ENCODE results near the gene TRIM14.

DNA sequence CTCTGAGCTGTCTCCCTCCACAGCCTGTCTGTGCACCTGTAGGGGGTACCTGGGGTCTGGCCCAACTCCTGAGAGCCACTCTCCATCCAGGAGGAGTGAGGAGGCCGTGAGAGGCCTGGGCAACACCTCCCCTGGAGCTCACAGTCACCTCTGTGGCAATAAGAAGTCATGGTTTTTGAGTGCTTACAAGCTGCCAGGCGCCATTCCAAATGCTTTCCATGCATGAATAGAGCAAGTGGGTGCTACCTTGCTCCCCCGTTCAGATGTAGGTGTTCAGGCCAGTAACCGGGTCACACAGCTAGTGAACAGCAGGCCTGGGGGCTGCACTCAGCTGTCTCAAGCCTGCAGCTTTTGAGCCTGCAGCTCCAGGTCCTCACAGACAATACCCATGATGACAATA lies 42.8 kb upstream of the TRIM14 start:
- TF ChIP-seq, protein P1, sequence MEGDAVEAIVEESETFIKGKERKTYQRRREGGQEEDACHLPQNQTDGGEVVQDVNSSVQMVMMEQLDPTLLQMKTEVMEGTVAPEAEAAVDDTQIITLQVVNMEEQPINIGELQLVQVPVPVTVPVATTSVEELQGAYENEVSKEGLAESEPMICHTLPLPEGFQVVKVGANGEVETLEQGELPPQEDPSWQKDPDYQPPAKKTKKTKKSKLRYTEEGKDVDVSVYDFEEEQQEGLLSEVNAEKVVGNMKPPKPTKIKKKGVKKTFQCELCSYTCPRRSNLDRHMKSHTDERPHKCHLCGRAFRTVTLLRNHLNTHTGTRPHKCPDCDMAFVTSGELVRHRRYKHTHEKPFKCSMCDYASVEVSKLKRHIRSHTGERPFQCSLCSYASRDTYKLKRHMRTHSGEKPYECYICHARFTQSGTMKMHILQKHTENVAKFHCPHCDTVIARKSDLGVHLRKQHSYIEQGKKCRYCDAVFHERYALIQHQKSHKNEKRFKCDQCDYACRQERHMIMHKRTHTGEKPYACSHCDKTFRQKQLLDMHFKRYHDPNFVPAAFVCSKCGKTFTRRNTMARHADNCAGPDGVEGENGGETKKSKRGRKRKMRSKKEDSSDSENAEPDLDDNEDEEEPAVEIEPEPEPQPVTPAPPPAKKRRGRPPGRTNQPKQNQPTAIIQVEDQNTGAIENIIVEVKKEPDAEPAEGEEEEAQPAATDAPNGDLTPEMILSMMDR (IDR thresholded peaks at IDR 0.05): no peak
- TF ChIP-seq ZFX (IDR thresholded peaks at IDR 0.05; ENCODE audit: borderline replicate concordance): no peak

Data from 22Rv1 (cell line).